CD4-positive, CD25-positive, alpha-beta regulatory T cell (primary cell): ENCODE measurements around the gene CPLANE1. TPM values are rescaled to one million over a fixed set of nuclear protein-coding genes. Genes with fewer than 3 reads are reported as not detected.
A peak's percentile ranks its signal among the peaks of the same experiment; 100 is the strongest.
"Not testable (repeated sequence)": the region's sequence is repeated elsewhere in the genome, so short reads cannot be mapped to it uniquely, and the experiment has no call there.

Experiments
- ATAC-seq, 2 donors: fragments of 150-1000 bp; cut with Tn5 transposase; one replicate each; pipeline ENCODE4 v1.10.0; 2021; ENCODE audit warnings: low read depth in 2 of 2, moderate number of reproducible peaks in 2 of 2, moderate library complexity in 1 of 2
- DNase-seq, 3 donors: peaks; one replicate each; pipeline versions ENCODE4 v3.0.0 to v3.0.0-alpha.2; 2012 to 2022; ENCODE audit warnings: mixed read lengths in 1 of 3
- H3K27ac ChIP-seq: one replicate; pipeline ENCODE4 v1.7.0; 2013; ENCODE audit warnings: mild to moderate bottlenecking, low read length; ENCODE audit not compliant: insufficient read depth, poor library complexity, severe bottlenecking
- H3K27me3 ChIP-seq: one replicate; pipeline ENCODE4 v1.7.0; 2013; ENCODE audit warnings: low read length; ENCODE audit not compliant: control insufficient read depth, insufficient read depth
- H3K36me3 ChIP-seq: one replicate; pipeline ENCODE4 v1.7.0; 2013; ENCODE audit warnings: mild to moderate bottlenecking, low read length, moderate library complexity; ENCODE audit not compliant: control insufficient read depth, insufficient read depth
- H3K4me1 ChIP-seq: 2 replicates; pipeline ENCODE4 v1.7.0; 2013; ENCODE audit warnings: mild to moderate bottlenecking, low read length; ENCODE audit not compliant: insufficient read depth, control insufficient read depth, poor library complexity, severe bottlenecking
- H3K4me3 ChIP-seq: one replicate; pipeline ENCODE4 v1.7.0; 2013; ENCODE audit warnings: low read depth, mild to moderate bottlenecking, low read length, moderate library complexity
- H3K9me3 ChIP-seq, 2 experiments: 1 replicate in 1 of 2; 2 replicates in 1 of 2; pipeline ENCODE4 v1.7.0; 2013; ENCODE audit warnings: low read length in 2 of 2, mild to moderate bottlenecking in 1 of 2, moderate library complexity in 1 of 2; ENCODE audit not compliant: control insufficient read depth in 2 of 2
- H3K27ac Mint-ChIP-seq, 3 donors: one replicate each; pipeline ENCODE4 v1.8.0; 2020 to 2022; ENCODE audit warnings: mild to moderate bottlenecking in 3 of 3, mixed read lengths in 3 of 3, moderate library complexity in 2 of 3
- H3K27me3 Mint-ChIP-seq: one replicate; pipeline ENCODE4 v1.8.0; 2022; ENCODE audit warnings: mild to moderate bottlenecking, mixed read lengths
- H3K36me3 Mint-ChIP-seq: one replicate; pipeline ENCODE4 v1.8.0; 2020; ENCODE audit warnings: mixed read lengths
- H3K4me1 Mint-ChIP-seq, 4 donors: one replicate each; pipeline ENCODE4 v1.8.0; 2020 to 2022; ENCODE audit warnings: mixed read lengths in 4 of 4, mild to moderate bottlenecking in 1 of 4
- H3K4me3 Mint-ChIP-seq, 4 donors: one replicate each; pipeline ENCODE4 v1.8.0; 2020 to 2022; ENCODE audit warnings: mild to moderate bottlenecking in 4 of 4, mixed read lengths in 4 of 4, moderate library complexity in 3 of 4
- H3K9me3 Mint-ChIP-seq, 7 donors: one replicate each; pipeline ENCODE4 v1.8.0; 2020 to 2022; ENCODE audit warnings: mixed read lengths in 7 of 7, mild to moderate bottlenecking in 3 of 7, moderate library complexity in 2 of 7
- polyA plus RNA-seq, 4 donors: library from polyadenylated mRNA; unstranded; fragments of 300-500 nt; fragmentation: Illumina TruSeq; gene quantifications; one replicate each; pipeline ENCODE4 v1.2.3, GENCODE V29; 2021
- total RNA-seq: library from RNA; stranded (reverse); gene quantifications from one replicate; pipeline ENCODE4 v1.2.3, GENCODE V29; 2022

Gene CPLANE1
- total RNA-seq (2.8 TPM), polyA plus RNA-seq (under 1 TPM; 0.18 to 1.00 (median 0.85) TPM)

DNA sequence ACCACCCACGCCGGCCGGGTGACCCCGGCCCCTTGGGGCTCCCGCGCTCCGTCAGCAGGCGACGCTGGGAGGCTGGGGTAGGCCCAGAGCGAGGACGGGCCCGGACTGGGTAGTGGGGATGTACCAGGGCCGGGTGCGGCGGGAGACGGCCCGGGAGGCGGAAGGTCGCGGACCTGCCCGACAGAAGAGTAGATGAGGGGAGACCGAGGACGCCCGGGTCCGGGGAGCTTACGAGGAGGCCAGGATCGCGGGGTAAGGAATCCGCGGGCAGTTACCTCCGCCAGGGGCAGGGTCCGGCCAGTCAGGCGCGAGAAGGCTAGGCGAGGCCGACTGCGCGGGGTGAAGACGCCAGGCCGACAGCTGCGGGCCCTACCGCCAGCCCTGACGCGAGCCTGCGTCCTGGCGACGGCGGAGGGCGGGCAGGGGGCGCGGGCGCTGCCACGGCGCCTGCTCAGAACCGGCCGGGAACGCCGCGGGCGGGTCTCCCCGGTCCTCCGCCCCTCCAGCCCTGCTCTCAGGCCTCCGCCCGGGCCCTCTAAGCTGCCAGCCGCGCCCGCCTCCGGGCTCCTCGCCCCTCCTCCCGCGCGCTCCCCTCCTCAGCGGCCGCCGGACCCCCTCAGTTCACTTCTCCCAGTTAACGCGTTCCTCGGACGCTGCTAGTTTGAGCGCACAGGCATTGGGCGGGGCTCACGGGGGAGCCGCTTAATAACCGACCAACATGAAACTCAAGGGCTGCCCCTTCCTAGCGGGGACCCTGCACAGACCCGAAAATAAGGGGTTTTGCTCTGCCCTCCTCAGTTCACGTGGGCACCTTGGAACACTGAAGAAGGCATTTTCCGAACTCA lies at the start of gene CPLANE1:
Gene CPLANE1 (minus strand): TSS at position 407 of the 845 bp plus-strand sequence. CDS start 1,678 bp downstream, outside the sequence.
- Mint-ChIP-seq H3K4me3 (peak within 1 kb of the TSS; percentile 79 to 94 (median 86)), H3K27ac (peak within 1 kb of the TSS in 1 of 3 donors; percentile 86), H3K4me1 (peaks cover 0 to 18% (median 11%) of the 10 kb centered on the region in 4 donors), H3K9me3 (peaks cover 0 to 2% (median 0%) of the 10 kb centered on the region in 7 donors), H3K36me3 (no peaks in the 10 kb centered on the region), H3K27me3 (no peaks in the 10 kb centered on the region)
- ATAC-seq (peak; percentile 72 to 74), DNase-seq (peak; percentile 12 to 65 (median 29))
- H3K27me3 ChIP-seq: peaks cover 3% of the 10 kb centered on the region
- H3K4me3 ChIP-seq: peak within 1 kb of the TSS; percentile 86
- H3K4me1 ChIP-seq: peaks cover 14% of the 10 kb centered on the region
- H3K36me3 ChIP-seq: no peaks in the 10 kb centered on the region
- no peak within 1 kb of the TSS for H3K27ac ChIP-seq
- H3K9me3 ChIP-seq: no peaks in the 10 kb centered on the region

DNA sequence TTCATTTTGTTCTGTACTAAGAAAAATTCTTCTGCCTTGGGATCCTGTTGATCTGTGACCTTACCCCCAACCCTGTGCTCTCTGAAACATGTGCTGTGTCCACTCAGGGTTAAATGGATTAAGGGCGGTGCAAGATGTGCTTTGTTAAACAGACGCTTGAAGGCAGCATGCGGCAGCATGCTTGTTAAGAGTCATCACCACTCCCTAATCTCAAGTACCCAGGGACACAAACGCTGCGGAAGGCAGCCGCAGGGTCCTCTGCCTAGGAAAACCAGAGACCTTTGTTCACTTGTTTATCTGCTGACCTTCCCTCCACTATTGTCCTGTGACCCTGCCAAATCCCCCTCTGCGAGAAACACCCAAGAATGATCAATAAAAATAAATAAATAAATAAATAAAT lies 47.1 kb upstream of the CPLANE1 start:
- not testable (repeated sequence) for H3K27me3 ChIP-seq, H3K9me3 Mint-ChIP-seq, H3K4me3 Mint-ChIP-seq, H3K27ac Mint-ChIP-seq, H3K9me3 ChIP-seq, H3K27me3 Mint-ChIP-seq, H3K4me3 ChIP-seq, ATAC-seq, H3K4me1 ChIP-seq, H3K27ac ChIP-seq, H3K4me1 Mint-ChIP-seq, DNase-seq
- peaks cover 39% of the 10 kb centered on the region for H3K36me3 Mint-ChIP-seq
- H3K36me3 ChIP-seq: peaks cover 67% of the 10 kb centered on the region

DNA sequence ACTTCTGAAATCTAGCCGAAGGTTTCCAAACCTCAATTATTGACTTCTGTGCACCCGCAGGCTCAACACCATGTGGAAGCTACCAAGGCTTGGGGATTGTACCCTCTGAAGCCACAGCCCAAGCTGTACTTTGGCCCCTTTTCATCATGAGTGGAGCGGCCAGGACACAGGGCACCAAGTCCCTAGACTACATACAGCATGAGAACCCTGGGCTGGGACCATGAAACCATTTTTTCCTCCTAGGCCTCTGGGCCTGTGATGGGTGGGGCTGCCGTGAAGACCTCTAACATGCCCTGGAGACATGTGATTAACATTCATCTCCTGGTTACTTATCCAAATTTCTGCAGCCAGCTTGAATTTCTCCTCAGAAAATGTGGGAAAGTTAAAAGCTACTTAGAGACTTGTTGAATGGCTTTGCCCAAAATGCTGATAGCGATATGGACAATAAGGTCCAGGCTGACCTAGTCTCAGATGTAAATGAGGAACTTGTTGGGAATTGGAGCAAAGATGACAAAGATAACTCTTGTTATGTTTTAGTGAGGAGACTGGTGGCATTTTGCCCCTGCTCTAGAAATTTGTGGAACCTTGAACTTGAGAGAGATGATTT lies 34.1 kb upstream of the CPLANE1 start:
- H3K36me3 ChIP-seq: no peaks in the 10 kb centered on the region

DNA sequence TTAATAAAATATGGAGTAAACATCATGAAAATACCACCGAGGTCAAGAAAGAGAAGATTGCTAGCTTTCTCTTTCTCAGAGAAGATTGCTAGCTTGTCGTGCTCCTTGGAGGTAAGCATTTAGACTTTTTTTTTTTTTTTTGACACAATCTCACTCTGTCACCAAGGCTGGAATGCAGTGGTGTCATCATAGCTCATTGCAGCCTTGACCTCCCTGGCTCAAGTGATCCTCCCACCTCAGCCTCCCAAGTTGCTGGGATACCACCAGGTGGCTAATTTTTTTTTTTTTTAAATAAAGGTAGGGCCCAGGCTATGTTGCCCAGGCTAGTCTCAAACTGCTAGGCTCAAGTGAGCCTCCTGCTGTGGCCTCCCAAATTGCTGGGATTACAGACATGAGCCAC lies 26.3 kb upstream of the CPLANE1 start:
- peaks cover 5% of the 10 kb centered on the region for H3K27me3 Mint-ChIP-seq
- H3K27ac Mint-ChIP-seq: no peak overlapping the region

More for the DNA sequence above, 34.1 kb upstream of the CPLANE1 start:
- Histone ChIP-seq H3K4me3 (no peak overlapping the region), H3K4me1 (no peaks in the 10 kb centered on the region), H3K27me3 (no peaks in the 10 kb centered on the region), H3K27ac (no peak overlapping the region), H3K9me3 (peaks cover 6 to 8% of the 10 kb centered on the region in 2 experiments)
- Mint-ChIP-seq H3K27ac (no peak overlapping the region), H3K27me3 (no peaks in the 10 kb centered on the region), H3K9me3 (peaks cover 2 to 27% (median 5%) of the 10 kb centered on the region in 7 donors), H3K4me3 (no peak overlapping the region), H3K4me1 (peaks cover 0 to 3% (median 0%) of the 10 kb centered on the region in 4 donors), H3K36me3 (peaks cover 5% of the 10 kb centered on the region)
- ATAC-seq (no peak), DNase-seq (no peak)

DNA sequence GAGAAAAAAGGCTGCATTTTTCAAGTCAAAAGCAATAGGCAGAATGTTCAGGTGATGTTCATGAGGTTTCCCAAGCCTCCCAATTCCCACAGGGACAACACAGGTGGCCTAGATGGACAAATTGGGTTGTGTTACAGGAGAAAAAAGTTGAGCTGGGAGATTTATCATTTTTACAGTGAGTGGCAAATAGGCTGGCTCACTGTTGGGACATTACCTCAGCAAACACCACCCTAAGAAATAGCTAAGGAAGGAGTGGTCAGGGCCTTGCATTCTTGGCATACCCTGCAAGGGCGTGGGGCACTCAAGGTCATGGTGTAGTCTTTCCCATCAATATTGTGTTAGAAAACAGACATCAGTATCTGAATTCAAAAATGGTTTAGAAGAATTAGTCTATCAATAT lies 23.3 kb upstream of the CPLANE1 start:
- ATAC-seq: no peak

More for the DNA sequence above, 26.3 kb upstream of the CPLANE1 start:
- Mint-ChIP-seq H3K4me3 (no peak overlapping the region), H3K36me3 (no peaks in the 10 kb centered on the region), H3K9me3 (peaks cover 0 to 17% (median 7%) of the 10 kb centered on the region in 7 donors), H3K4me1 (no peaks in the 10 kb centered on the region)
- DNase-seq (no peak), ATAC-seq (no peak)
- Histone ChIP-seq H3K36me3 (no peaks in the 10 kb centered on the region), H3K4me3 (no peak overlapping the region), H3K9me3 (peaks cover 5 to 8% of the 10 kb centered on the region in 2 experiments), H3K4me1 (no peaks in the 10 kb centered on the region), H3K27ac (no peak overlapping the region), H3K27me3 (no peaks in the 10 kb centered on the region)

DNA sequence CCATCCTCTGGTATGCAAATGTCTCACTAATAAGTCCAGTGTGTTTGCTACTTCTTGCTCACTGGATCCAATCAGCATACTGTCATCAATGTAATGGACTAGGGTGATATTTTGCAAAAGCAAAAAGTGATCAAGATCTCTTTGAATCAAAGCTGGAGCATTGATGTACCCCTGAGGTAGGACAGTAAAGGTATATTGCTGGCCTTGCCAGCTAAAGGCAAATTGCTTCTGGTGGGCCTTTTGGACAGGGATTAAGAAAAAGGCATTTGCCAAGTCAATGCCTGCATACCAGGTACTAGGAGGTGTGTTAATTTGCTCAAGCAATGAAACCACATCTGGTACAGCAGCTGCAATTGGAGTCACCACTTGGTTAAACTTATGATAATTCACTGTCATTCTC lies 18.9 kb upstream of the CPLANE1 start:
- not testable (repeated sequence) for H3K36me3 ChIP-seq, H3K4me3 ChIP-seq, H3K36me3 Mint-ChIP-seq, H3K4me1 ChIP-seq, H3K27me3 ChIP-seq, DNase-seq, H3K27ac Mint-ChIP-seq, H3K9me3 ChIP-seq, H3K4me3 Mint-ChIP-seq, H3K27ac ChIP-seq, ATAC-seq, H3K4me1 Mint-ChIP-seq
- H3K27me3 Mint-ChIP-seq: peaks cover 10% of the 10 kb centered on the region
- peaks cover 0 to 16% (median 0%) of the 10 kb centered on the region in 7 donors for H3K9me3 Mint-ChIP-seq

More for the DNA sequence above, 23.3 kb upstream of the CPLANE1 start:
- Mint-ChIP-seq H3K9me3 (peaks cover 0 to 16% (median 2%) of the 10 kb centered on the region in 7 donors), H3K4me3 (no peak overlapping the region), H3K36me3 (no peaks in the 10 kb centered on the region), H3K4me1 (no peaks in the 10 kb centered on the region), H3K27ac (no peak overlapping the region), H3K27me3 (peaks cover 9% of the 10 kb centered on the region)
- Histone ChIP-seq H3K36me3 (no peaks in the 10 kb centered on the region), H3K4me3 (no peak overlapping the region), H3K9me3 (peaks cover 0 to 5% of the 10 kb centered on the region in 2 experiments), H3K4me1 (no peaks in the 10 kb centered on the region), H3K27me3 (no peaks in the 10 kb centered on the region), H3K27ac (no peak overlapping the region)
- no peak for DNase-seq

DNA sequence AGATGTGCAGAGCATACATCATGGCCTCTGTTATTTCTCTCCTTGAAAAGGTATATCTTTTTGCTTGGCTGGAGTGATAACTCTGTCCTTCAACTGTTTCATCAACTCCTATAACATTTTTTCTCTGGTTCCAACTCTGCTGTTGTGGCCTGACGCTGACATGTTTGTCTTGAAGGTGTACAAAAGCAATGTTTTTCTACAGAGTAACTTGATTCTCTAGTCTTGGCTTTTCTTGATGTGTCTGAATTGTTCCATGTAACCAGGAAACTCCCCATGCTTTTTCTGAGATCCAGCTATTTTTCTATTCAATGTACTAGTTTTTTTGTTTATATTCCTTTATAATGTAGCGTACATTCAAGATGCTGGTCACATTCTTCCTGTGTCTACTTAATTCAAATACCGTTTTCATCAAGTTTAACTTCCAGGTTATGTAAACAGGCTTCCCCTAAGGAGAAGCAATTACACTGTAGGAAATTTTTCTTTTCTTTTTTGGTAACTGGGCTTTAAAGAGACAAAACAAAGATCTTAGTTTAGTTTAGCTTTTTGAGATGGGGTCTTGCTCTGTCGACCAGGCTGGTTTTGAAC lies 6.7 kb upstream of the CPLANE1 start:
- Histone ChIP-seq H3K27me3 (no peaks in the 10 kb centered on the region), H3K36me3 (no peaks in the 10 kb centered on the region), H3K9me3 (no peaks in the 10 kb centered on the region), H3K4me3 (no peak overlapping the region), H3K4me1 (no peaks in the 10 kb centered on the region), H3K27ac (no peak overlapping the region)
- H3K4me1 Mint-ChIP-seq: peaks cover 0 to 9% (median 0%) of the 10 kb centered on the region in 4 donors
- no peak overlapping the region for H3K4me3 Mint-ChIP-seq
- ATAC-seq (no peak), DNase-seq (no peak)
- H3K27me3 Mint-ChIP-seq: no peaks in the 10 kb centered on the region
- no peak overlapping the region for H3K27ac Mint-ChIP-seq
- peaks cover 0 to 16% (median 0%) of the 10 kb centered on the region in 7 donors for H3K9me3 Mint-ChIP-seq
- H3K36me3 Mint-ChIP-seq: no peaks in the 10 kb centered on the region
